HG02588 (cell line): ENCODE results near the gene PAPPA.

Source experiments
- ATAC-seq: cut with Tn5 transposase; IDR thresholded peaks from one replicate; pipeline ENCODE4 v1.9.1; 2021; ENCODE audit warnings: mild to moderate bottlenecking, moderate library complexity; ENCODE audit not compliant: unreplicated experiment

The PAPPA gene

DNA sequence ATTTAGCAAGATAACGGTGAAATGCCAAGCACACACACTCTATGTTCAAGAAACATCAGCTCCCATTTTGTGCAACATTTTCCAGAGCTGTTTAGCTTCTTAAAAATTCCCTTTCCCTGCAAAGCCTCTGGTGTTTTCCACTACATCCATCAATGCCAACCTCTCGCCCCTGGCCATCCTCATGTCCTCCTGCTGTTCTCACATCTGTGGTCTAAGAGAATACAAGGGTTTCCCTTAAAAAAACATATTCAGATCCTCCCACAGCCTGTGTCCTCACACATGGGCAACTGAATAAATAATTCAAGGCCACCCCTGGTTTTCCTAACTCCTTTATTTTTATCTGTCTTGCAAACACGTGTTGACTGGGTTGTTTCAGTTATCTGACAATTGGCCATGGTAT lies 70.3 kb downstream of the PAPPA start:
- ATAC-seq, result no peak

DNA sequence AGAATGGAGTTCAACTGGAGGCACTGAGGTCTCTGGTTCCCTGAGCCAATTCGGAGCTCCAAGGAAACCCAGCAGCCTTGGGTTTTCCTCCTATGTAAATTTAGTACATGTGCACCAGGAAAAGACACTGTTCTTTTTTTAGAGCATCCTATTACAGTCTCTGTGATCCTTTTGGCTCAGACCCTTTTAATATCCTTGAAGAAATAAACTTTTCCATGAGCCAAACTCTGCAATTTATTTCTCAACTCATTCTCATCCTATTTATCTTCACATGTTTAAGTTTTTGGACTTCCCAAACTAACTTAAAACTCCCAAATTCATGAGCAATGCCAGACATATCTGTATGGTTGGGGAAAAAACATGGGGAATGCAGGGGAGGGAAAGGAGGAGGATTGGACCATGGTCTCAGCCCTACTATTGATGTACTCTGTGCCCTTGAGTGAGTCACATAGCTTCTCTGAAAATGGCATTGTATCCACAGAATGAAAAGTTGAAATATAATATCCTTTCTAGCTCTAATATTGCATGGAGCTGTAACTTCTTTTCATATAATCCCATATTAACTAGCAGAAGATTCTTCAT lies 76.6 kb downstream of the PAPPA start:
- no peak for ATAC-seq

DNA sequence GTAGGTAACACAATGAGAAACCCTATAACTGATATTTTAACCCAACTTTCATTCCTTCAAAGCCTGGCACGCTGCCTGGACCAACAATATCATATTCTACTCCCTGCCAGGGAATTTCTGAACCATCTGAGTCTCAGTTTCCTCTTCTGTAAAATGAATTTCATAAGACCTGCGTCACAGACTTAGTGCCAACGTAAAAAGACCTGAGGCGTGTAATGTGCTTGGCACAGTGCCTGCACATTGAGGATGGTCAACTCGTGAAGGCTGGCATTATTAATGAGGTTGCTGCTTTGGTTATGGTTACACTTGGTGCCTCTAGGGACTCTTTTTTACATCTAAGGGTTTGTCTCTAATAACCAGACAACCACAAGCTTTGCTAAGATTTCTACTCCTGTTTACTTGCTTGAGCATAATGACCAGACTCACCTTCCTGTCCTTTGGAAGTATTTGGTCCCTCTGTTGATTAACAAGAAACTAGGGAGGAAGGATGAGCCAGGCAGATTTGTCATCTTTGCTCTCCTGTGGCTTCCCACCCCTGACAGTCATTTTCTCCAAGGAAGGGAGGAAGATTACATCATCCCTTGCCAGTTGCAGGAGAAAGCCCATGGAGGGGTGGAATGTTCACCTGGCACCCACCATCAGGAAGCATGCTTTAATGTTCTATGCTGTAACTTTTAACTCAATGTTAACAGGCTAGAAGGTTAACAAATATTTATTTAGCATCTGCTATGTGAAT lies 79.0 kb downstream of the PAPPA start:
- no peak for ATAC-seq

DNA sequence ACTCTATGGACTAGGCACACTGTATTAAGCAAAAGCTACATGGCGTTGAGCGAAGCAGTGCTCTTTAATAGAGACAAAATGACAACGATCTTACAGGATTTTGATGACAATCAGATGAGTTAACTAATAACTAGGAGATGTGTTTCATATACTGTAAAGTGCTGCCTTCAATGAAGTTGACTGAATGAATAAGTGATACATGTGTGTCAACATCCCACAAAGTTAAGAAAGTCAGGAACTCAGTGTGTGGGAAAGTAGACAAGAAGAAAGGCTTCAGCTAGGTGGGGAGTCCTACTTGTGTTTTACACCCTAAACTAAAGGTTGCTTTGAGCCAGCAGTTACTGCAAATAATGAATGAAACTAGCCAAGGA lies 79.6 kb downstream of the PAPPA start:
- ATAC-seq, result no peak

- no peak for ATAC-seq
Measured at GRCh38 chr9:116234081-116234480, 80.5 kb downstream of the PAPPA start.

- no peak for ATAC-seq
Measured at GRCh38 chr9:116236979-116237378, 83.4 kb downstream of the PAPPA start.

- ATAC-seq, result no peak
Measured at GRCh38 chr9:116237456-116237855, 83.9 kb downstream of the PAPPA start.

- ATAC-seq, result no peak
Measured at GRCh38 chr9:116238225-116238624, 84.6 kb downstream of the PAPPA start.

DNA sequence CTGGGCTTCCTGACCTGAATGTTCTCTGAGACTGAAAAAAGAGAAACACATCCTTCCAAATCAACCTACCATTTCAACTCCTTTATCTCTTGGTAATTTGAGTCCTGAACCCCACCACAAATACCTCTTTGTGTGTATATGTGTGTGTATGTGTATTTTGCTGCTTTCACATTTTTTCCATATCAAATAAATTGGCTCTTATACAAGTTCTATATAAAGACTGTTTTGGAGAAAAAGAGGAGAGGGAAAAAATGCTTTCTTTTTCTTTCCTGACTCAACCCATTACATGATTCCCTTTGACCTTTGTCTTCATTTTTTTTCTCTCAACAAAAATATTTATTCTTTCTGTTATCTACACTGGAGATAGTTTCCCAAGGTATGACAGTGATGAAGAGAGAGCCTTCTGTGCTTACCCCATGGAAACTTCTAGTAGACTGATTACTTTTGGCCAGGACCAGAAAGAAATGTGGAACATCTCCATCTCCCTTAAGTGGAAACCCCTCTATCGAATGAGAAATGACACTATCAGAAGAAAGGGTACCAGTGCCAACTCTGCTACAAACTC lies 85.3 kb downstream of the PAPPA start:
- no peak for ATAC-seq

GRCh38 chr9:116243708-116244107 lies 90.1 kb downstream of the PAPPA start:
- no peak for ATAC-seq

- ATAC-seq, result no peak
Measured at GRCh38 chr9:116247284-116247683, 93.7 kb downstream of the PAPPA start.

DNA sequence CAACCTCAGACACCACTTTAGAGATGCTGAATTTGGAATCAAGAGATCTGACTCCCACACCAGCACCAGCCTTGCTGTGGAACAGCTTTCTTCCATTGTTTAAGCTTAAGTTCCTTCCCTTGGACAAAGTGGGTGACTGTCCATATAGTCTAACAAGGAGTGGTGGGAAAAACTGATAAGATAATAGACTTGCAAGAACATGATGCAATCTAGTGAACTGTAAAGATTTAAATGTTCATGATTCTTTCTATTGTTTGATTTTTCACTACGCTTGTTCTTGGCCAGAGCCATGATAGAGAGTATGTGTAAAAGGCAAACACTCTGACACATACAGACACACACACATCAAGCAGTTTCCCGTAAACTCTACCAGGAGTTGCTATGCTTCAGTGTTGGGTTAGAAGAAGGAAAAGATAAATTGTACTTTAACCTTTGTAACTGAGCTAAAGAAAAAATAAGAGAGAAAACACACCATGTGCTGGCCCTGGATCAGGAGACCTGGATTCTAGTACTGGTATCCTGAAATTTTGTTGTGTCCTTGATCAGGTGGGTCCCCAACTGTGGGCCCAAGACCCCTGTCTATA lies 94.3 kb downstream of the PAPPA start:
- ATAC-seq, result no peak

GRCh38 chr9:116250891-116251290 lies 97.3 kb downstream of the PAPPA start:
- no peak for ATAC-seq

DNA sequence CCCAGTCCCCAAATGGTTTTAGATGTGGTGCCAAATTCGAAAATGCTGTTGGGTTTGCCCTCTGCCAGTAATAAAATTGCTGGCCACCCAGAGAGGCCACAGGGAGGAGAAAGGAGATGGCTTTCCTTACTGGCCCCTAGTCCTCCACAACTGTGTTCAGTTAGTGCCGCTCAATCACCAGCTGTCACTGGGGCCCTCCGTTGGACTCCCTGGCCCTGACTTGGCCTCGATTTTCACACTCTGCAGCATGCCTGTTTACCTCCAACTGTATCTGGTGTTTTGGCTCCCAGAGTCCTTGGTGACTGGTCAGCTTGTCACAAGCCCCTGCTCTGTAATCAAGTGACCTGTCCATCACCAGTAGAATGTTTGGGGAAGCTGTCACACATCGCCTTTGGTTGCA lies 97.8 kb downstream of the PAPPA start:
- no peak for ATAC-seq

DNA sequence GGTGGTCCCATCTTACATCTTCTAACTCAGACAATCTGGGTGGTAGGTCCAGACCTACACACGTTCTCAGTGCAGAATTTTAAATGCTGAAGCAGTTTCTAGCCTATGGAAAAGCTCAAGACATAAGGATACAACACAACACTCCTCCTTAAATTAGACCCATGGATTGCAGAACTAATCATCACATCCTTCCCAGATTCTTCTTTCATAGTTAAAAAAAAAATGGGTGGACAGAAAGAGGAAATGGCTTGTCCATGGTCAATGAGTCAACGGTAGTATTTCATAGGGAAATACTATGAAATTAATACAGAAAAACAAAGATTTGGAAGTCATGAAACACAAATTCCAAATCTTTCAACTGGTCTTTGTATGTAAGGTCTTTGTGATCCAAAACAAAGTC lies 106.9 kb downstream of the PAPPA start:
- ATAC-seq, result no peak

DNA sequence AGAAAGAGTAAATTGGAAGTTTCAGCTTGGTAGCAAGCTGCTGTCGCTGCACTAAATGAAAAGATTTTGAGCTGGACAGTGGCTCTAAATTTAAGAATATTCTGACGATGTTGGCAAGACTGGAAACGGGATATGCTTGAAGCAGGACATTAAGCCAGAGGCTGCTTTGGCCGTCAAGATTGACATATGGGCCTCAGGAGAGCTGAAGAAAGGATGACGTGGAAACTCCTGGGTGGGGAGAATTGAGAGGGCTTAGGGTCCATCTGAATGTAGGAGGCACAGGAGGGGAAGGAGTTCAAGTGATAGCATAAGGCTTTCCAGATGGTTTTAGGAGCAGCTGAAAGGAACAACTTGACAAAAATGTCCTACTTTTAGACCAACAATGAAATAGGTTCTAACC lies 108.9 kb downstream of the PAPPA start:
- ATAC-seq, result no peak

- no peak for ATAC-seq
Measured at GRCh38 chr9:116264361-116264760, 110.8 kb downstream of the PAPPA start.

GRCh38 chr9:116267021-116267420 lies 113.4 kb downstream of the PAPPA start:
- ATAC-seq, result no peak

GRCh38 chr9:116269250-116269649 lies 115.7 kb downstream of the PAPPA start:
- ATAC-seq, result no peak

GRCh38 chr9:116270546-116270945 lies 117.0 kb downstream of the PAPPA start:
- no peak for ATAC-seq

DNA sequence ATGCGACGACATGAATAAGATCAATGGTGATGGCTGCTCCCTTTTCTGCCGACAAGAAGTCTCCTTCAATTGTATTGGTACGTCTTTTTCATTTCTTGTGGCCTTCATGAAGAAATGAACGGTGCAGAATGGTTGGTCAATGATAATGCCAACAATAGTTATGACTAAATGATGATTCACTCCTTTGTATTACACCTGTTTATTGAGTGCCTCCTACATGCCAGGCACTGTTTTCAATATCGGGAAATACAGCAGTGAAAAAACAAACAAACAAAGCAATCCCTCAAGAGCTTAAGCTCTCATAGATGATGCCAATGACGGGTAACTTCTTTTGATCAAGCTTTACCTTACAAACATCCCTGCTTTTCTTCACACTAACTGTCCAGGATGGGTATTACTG lies 117.7 kb downstream of the PAPPA start:
- ATAC-seq, result no peak

DNA sequence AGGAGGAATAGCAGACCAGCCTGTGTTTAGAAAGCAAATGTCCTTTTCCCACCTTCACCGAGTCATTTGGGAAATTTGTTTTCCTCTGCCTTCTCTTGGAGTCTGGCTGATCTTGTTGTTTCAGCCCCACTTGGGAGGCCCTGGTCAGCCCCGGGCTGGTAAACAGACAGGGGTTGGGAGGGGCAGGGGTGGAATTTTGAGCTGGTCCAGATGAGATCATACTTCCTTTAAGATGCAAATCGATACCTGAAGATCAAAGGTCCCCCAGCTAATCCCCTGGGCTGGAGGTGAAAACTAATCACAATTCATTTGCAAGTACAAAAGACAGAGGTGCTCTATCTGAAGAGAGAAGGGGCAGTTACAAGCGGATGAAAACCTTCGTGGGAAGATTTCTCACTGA lies 118.4 kb downstream of the PAPPA start:
- ATAC-seq, result no peak
